Activated naive CD8-positive, alpha-beta T cell treated with anti-CD3 and anti-CD28 coated beads, Interleukin-2, amount 10 ng/mL, durations not matched to agents 7 days and 5 days (primary cell): Measurements from ENCODE around the gene ZC3HAV1. TPM values are rescaled to one million over a fixed set of nuclear protein-coding genes. Genes with fewer than 3 reads are reported as not detected.
"Not testable (repeated sequence)": the region's sequence is repeated elsewhere in the genome, so short reads cannot be mapped to it uniquely, and the experiment has no call there.

Source experiments
- ATAC-seq: fragments of 150-1000 bp; cut with Tn5 transposase; one replicate; pipeline ENCODE4 v1.10.0; 2021; ENCODE audit warnings: low read depth, moderate library complexity
- POLR2A ChIA-PET: fragments of 350-600 bp; sonication (Branson Sonifier 250); formaldehyde crosslinking; loops from one replicate; lab custom pipeline; 2021; ENCODE audit warnings: antibody characterized with exemption; lab: Charles Lee
- DNase-seq: peaks from one replicate; pipeline ENCODE4 v3.0.0; 2021
- H3K27ac Mint-ChIP-seq: one replicate; pipeline ENCODE4 v1.8.0; 2022; ENCODE audit warnings: mild to moderate bottlenecking, mixed read lengths
- H3K27me3 Mint-ChIP-seq: one replicate; pipeline ENCODE4 v1.8.0; 2022; ENCODE audit warnings: mild to moderate bottlenecking, moderate library complexity, mixed read lengths
- H3K36me3 Mint-ChIP-seq: one replicate; pipeline ENCODE4 v1.8.0; 2021; ENCODE audit warnings: mild to moderate bottlenecking, mixed read lengths
- H3K4me1 Mint-ChIP-seq: one replicate; pipeline ENCODE4 v1.8.0; 2021; ENCODE audit warnings: mixed read lengths
- H3K4me3 Mint-ChIP-seq: one replicate; pipeline ENCODE4 v1.8.0; 2022; ENCODE audit warnings: mild to moderate bottlenecking, moderate library complexity, mixed read lengths
- H3K9me3 Mint-ChIP-seq: one replicate; pipeline ENCODE4 v1.8.0; 2021; ENCODE audit warnings: mixed read lengths
- total RNA-seq, 2 experiments: library from RNA; stranded (reverse); gene quantifications; one replicate each; pipeline ENCODE4 v1.2.3, GENCODE V29; 2021

Gene ZC3HAV1
- total RNA-seq, result 100 to 1,000 TPM; 136 TPM

- Mint-ChIP-seq H3K9me3 (peaks cover 1% of the 10 kb centered on the region), H3K4me3 (peak within 1 kb of the TSS; percentile 93), H3K27me3 (no peaks in the 10 kb centered on the region), H3K4me1 (peaks cover 29% of the 10 kb centered on the region), H3K27ac (peak within 1 kb of the TSS; percentile 95), H3K36me3 (peaks cover 35% of the 10 kb centered on the region)
- DNase-seq (peak; percentile 86), ATAC-seq (peak; percentile 82)
- POLR2A ChIA-PET, result interaction anchor here (0.8 to 3.2 kb wide), 5 partner anchors 9 to 24 kb away, joined by 3 to 42 read pairs (median 3); a partner anchor contains a TSS
Measured at GRCh38 chr7:139109188-139109982, at the start of gene ZC3HAV1. Gene ZC3HAV1, minus strand, starts transcription at chr7:139109720. Its CDS starts 389 bp downstream, at chr7:139109331.

- H3K27ac Mint-ChIP-seq, result no peak overlapping the region
- ATAC-seq (no peak), DNase-seq (no peak)
- peaks cover 4% of the 10 kb centered on the region for H3K4me1 Mint-ChIP-seq
- POLR2A ChIA-PET, result no interaction called here
- peaks cover 7% of the 10 kb centered on the region for H3K36me3 Mint-ChIP-seq
- peaks cover 3% of the 10 kb centered on the region for H3K9me3 Mint-ChIP-seq
- H3K27me3 Mint-ChIP-seq, result no peaks in the 10 kb centered on the region
- no peak overlapping the region for H3K4me3 Mint-ChIP-seq
Measured at GRCh38 chr7:139153832-139154231, 44.3 kb upstream of the ZC3HAV1 start.

- Mint-ChIP-seq H3K4me1 (peaks cover 4% of the 10 kb centered on the region), H3K9me3 (peaks cover 3% of the 10 kb centered on the region), H3K4me3 (no peak overlapping the region), H3K36me3 (peaks cover 12% of the 10 kb centered on the region), H3K27me3 (no peaks in the 10 kb centered on the region), H3K27ac (no peak overlapping the region)
- no peak for ATAC-seq
- DNase-seq, result no peak
- POLR2A ChIA-PET, result no interaction called here
Measured at GRCh38 chr7:139152149-139152548, 42.6 kb upstream of the ZC3HAV1 start.

DNA sequence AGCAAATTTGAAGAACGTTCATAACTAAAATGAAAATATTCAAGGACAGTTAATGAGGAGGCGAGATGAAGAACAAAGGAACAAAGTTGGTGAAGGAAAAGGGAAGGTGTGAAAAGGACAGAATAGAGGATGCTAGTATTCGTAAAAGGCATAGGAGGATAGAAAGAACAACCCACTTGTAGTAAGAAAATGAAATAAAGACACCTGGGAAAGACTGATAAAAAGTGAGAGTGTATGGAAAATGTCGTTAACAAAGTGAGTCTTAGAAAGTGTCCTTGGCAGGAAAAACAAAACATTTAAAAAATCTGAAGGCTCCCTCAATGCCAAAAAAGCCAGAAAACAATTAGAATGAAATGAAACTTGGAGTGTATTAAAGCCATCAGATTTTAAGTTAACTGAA lies 29.6 kb upstream of the ZC3HAV1 start:
- no peak for DNase-seq
- POLR2A ChIA-PET, result no interaction called here
- no peak overlapping the region for H3K27ac Mint-ChIP-seq
- no peak overlapping the region for H3K4me3 Mint-ChIP-seq
- peaks cover 6% of the 10 kb centered on the region for H3K36me3 Mint-ChIP-seq
- H3K4me1 Mint-ChIP-seq, result peaks cover 10% of the 10 kb centered on the region
- H3K9me3 Mint-ChIP-seq, result no peaks in the 10 kb centered on the region
- H3K27me3 Mint-ChIP-seq, result no peaks in the 10 kb centered on the region
- ATAC-seq, result no peak

- Mint-ChIP-seq H3K4me1 (peaks cover 18% of the 10 kb centered on the region), H3K4me3 (peak overlapping the region; percentile 90), H3K27me3 (peaks cover 4% of the 10 kb centered on the region), H3K27ac (peak overlapping the region; percentile 81), H3K36me3 (peaks cover 1% of the 10 kb centered on the region), H3K9me3 (peaks cover 1% of the 10 kb centered on the region)
- DNase-seq, result peak; percentile 87
- POLR2A ChIA-PET, result interaction anchor here (0.8 to 2.5 kb wide), 10 partner anchors 14 to 207 kb away, joined by 3 to 18 read pairs (median 3); partner anchors contain the start of genes UBN2 and ZC3HAV1
- ATAC-seq, result peak; percentile 96
Measured at GRCh38 chr7:139133335-139134139, 24.0 kb upstream of the ZC3HAV1 start.

DNA sequence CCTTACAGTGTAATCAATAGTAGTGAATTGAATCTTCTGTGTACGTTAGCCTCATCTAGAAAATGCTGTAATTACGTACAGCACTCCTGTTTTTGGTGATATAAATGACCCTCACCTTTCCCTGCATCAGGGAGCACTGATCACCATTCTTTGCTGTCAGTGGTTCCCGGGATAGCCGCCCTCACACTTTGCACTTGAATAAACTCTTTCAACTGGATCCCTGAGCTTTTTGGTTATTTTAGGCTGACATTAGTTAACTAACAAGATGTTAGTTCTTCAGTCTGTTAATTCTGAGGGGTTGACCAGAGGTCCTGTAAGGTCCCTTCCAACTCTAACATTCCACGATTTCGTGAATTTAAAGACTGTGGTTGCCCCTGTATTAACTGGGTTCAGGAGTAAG lies 23.4 kb upstream of the ZC3HAV1 start:
- no peak overlapping the region for H3K27ac Mint-ChIP-seq
- POLR2A ChIA-PET, result interaction anchor here (0.8 to 2.5 kb wide), 8 partner anchors 14 to 207 kb away, joined by 3 to 18 read pairs (median 3); partner anchors contain the start of genes UBN2 and ZC3HAV1
- H3K9me3 Mint-ChIP-seq, result peaks cover 1% of the 10 kb centered on the region
- ATAC-seq (no peak), DNase-seq (no peak)
- H3K36me3 Mint-ChIP-seq, result no peaks in the 10 kb centered on the region
- H3K4me1 Mint-ChIP-seq, result peaks cover 18% of the 10 kb centered on the region
- peaks cover 6% of the 10 kb centered on the region for H3K27me3 Mint-ChIP-seq
- peak overlapping the region; percentile 90 for H3K4me3 Mint-ChIP-seq

- no peak for DNase-seq
- ATAC-seq, result no peak
- Mint-ChIP-seq H3K27me3 (peaks cover 6% of the 10 kb centered on the region), H3K36me3 (no peaks in the 10 kb centered on the region), H3K9me3 (peaks cover 1% of the 10 kb centered on the region), H3K27ac (no peak overlapping the region), H3K4me1 (peaks cover 23% of the 10 kb centered on the region), H3K4me3 (no peak overlapping the region)
- POLR2A ChIA-PET, result interaction anchor here (0.6 kb wide), 1 partner anchor 27 kb away, joined by 3 read pairs; no protein-coding TSS in a partner anchor
Measured at GRCh38 chr7:139131601-139132041, 22.1 kb upstream of the ZC3HAV1 start.

DNA sequence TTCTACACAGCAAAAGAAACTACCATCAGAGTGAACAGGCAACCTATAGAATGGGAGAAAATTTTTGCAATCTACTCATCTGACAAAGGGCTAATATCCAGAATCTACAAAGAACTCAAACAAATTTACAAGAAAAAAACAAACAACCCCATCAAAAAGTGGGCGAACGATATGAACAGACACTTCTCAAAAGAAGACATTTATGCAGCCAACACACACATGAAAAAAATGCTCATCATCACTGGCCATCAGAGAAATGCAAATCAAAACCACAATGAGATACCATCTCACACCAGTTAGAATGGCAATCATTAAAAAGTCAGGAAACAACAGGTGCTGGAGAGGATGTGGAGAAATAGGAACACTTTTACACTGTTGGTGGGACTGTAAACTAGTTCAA lies 20.3 kb upstream of the ZC3HAV1 start:
- POLR2A ChIA-PET, H3K4me3 Mint-ChIP-seq, DNase-seq, H3K9me3 Mint-ChIP-seq, ATAC-seq, H3K27me3 Mint-ChIP-seq, H3K36me3 Mint-ChIP-seq, H3K27ac Mint-ChIP-seq: not testable (repeated sequence)
- H3K4me1 Mint-ChIP-seq, result peaks cover 24% of the 10 kb centered on the region

DNA sequence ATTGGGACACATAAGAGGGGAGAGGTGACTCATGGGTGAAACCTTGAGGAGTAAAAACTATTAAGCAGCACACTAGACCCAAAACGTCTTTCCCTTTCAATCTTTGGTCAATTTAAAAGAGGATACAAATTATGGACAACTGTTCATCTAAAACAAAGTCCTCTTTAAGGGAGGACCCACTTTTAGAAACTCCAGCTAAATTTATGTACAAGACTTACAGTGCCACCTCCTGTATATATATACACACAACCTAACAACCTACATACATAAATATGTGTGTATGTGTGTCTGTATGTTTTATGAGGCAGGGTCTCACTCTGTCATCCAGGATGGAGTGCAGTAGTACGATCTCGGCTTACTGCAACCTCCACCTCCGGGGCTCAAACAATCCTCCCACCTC lies 18.1 kb upstream of the ZC3HAV1 start:
- Mint-ChIP-seq H3K27ac (no peak overlapping the region), H3K36me3 (no peaks in the 10 kb centered on the region), H3K4me1 (peaks cover 14% of the 10 kb centered on the region), H3K9me3 (peaks cover 1% of the 10 kb centered on the region), H3K27me3 (peaks cover 6% of the 10 kb centered on the region), H3K4me3 (no peak overlapping the region)
- POLR2A ChIA-PET, result interaction anchor here (0.6 to 1.0 kb wide), 2 partner anchors 53 to 72 kb away, joined by 3 read pairs; no protein-coding TSS in a partner anchor
- ATAC-seq, result peak; percentile 47
- no peak for DNase-seq

- POLR2A ChIA-PET, result no interaction called here
- Mint-ChIP-seq H3K27me3 (peaks cover 6% of the 10 kb centered on the region), H3K9me3 (peaks cover 1% of the 10 kb centered on the region), H3K4me1 (peaks cover 9% of the 10 kb centered on the region), H3K36me3 (no peaks in the 10 kb centered on the region), H3K27ac (no peak overlapping the region), H3K4me3 (no peak overlapping the region)
- DNase-seq (no peak), ATAC-seq (no peak)
Measured at GRCh38 chr7:139125657-139126056, 16.1 kb upstream of the ZC3HAV1 start.

- ATAC-seq, H3K9me3 Mint-ChIP-seq, H3K27ac Mint-ChIP-seq, H3K4me3 Mint-ChIP-seq, DNase-seq, H3K4me1 Mint-ChIP-seq, POLR2A ChIA-PET, H3K36me3 Mint-ChIP-seq, H3K27me3 Mint-ChIP-seq: not testable (repeated sequence)
Measured at GRCh38 chr7:139124995-139125394, 15.5 kb upstream of the ZC3HAV1 start.

- no peaks in the 10 kb centered on the region for H3K36me3 Mint-ChIP-seq
- POLR2A ChIA-PET, result interaction anchor here (1.4 kb wide), 1 partner anchor 29 kb away, joined by 3 read pairs; no protein-coding TSS in a partner anchor
- DNase-seq (no peak), ATAC-seq (no peak)
- peaks cover 11% of the 10 kb centered on the region for H3K4me1 Mint-ChIP-seq
- H3K4me3 Mint-ChIP-seq, result no peak overlapping the region
- H3K27me3 Mint-ChIP-seq, result peaks cover 6% of the 10 kb centered on the region
- H3K9me3 Mint-ChIP-seq, result no peaks in the 10 kb centered on the region
- no peak overlapping the region for H3K27ac Mint-ChIP-seq
Measured at GRCh38 chr7:139124084-139124914, 14.8 kb upstream of the ZC3HAV1 start.
